H1 (cell line): ENCODE measurements around the gene TTC28. TPM values are rescaled to one million over a fixed set of nuclear protein-coding genes. Genes with fewer than 3 reads are reported as not detected.

Experiments
- CTCF ChIA-PET: fragments of 300-600 bp; sonication (Branson Sonifier 250); formaldehyde crosslinking; loops from one replicate; lab custom pipeline; 2021; ENCODE audit not compliant: partially characterized antibody; lab: Charles Lee
- POLR2A ChIA-PET: fragments of 300-600 bp; sonication (Branson Sonifier 250); formaldehyde crosslinking; loops from one replicate; lab custom pipeline; 2021; ENCODE audit warnings: inconsistent platforms; ENCODE audit not compliant: partially characterized antibody; lab: Charles Lee
- DNase-seq, 2 experiments: peaks; one replicate each; pipeline versions ENCODE4 v3.0.0 to v3.0.0-alpha.2; 2010 to 2022; ENCODE audit warnings: low spot score in 2 of 2, low read depth in 1 of 2, mixed read lengths in 1 of 2
- FAIRE-seq: peaks from 2 replicates; lab custom pipeline; 2011; peaks lifted over from hg19 to GRCh38; lab: Jason Lieb, UNC
- H2AFZ ChIP-seq: 2 replicates; pipeline ENCODE4 v1.8.1; 2012; ENCODE audit warnings: low read length, inconsistent platforms
- H2AK5ac ChIP-seq: 2 replicates; pipeline ENCODE4 v1.6.1; 2013; ENCODE audit warnings: low read depth, low read length
- H2BK120ac ChIP-seq: replicated peaks from 2 replicates; pipeline ENCODE3; 2013; ENCODE audit warnings: low read depth, low read length, inconsistent platforms
- H2BK12ac ChIP-seq: 2 replicates; pipeline ENCODE4 v1.6.1; 2013; ENCODE audit warnings: low read depth, low read length
- H2BK15ac ChIP-seq: 2 replicates; pipeline ENCODE4 v1.6.1; 2013; ENCODE audit warnings: low read length
- H2BK20ac ChIP-seq: 2 replicates; pipeline ENCODE4 v1.6.1; 2013; ENCODE audit warnings: low read length
- H2BK5ac ChIP-seq: 2 replicates; pipeline ENCODE4 v1.6.1; 2013; ENCODE audit warnings: low read depth, low read length
- H3K14ac ChIP-seq: 2 replicates; pipeline ENCODE4 v1.6.1; 2013; ENCODE audit warnings: inconsistent platforms; ENCODE audit not compliant: insufficient read length
- H3K18ac ChIP-seq: 2 replicates; pipeline ENCODE4 v1.6.1; 2013; ENCODE audit warnings: low read length; ENCODE audit errors: extremely low read depth
- H3K23ac ChIP-seq: 2 replicates; pipeline ENCODE4 v1.6.1; 2013; ENCODE audit warnings: inconsistent platforms; ENCODE audit not compliant: insufficient read length
- H3K23me2 ChIP-seq: 2 replicates; pipeline ENCODE4 v1.6.1; 2013; ENCODE audit warnings: low read depth, low read length
- H3K27ac ChIP-seq: 2 replicates; pipeline ENCODE4 v1.6.1; 2011; ENCODE audit warnings: low read depth, low read length, inconsistent platforms
- H3K27me3 ChIP-seq, 4 experiments: replicated peaks in 1 of 4; 1 replicate in 1 of 4; 2 replicates in 3 of 4; pipeline versions ENCODE4 v1.6.1 to v1.8.1; 2011 to 2013; ENCODE audit warnings: low read length in 3 of 4, mild to moderate bottlenecking in 3 of 4, inconsistent platforms in 2 of 4, mixed read lengths in 2 of 4, moderate library complexity in 1 of 4; ENCODE audit not compliant: control insufficient read depth in 3 of 4, insufficient read depth in 3 of 4; ENCODE audit errors: extremely low read depth in 1 of 4
- H3K36me3 ChIP-seq, 4 experiments: 2 replicates each; pipeline versions ENCODE4 v1.6.1 to v1.8.1; 2011 to 2013; ENCODE audit warnings: mild to moderate bottlenecking in 4 of 4, low read length in 3 of 4, moderate library complexity in 2 of 4, control low read depth in 1 of 4, inconsistent platforms in 1 of 4; ENCODE audit not compliant: insufficient read depth in 4 of 4, control insufficient read depth in 2 of 4
- H3K4ac ChIP-seq: replicated peaks from 2 replicates; pipeline ENCODE3; 2013; ENCODE audit warnings: low read length, low read depth, mixed read lengths, inconsistent platforms; ENCODE audit not compliant: insufficient read length
- H3K4me1 ChIP-seq, 4 experiments: replicated peaks in 1 of 4; 1 replicate in 1 of 4; 2 replicates in 3 of 4; pipeline versions ENCODE4 v1.6.1 to v1.8.1; 2011 to 2013; ENCODE audit warnings: low read length in 3 of 4, inconsistent platforms in 2 of 4, mixed read lengths in 1 of 4; ENCODE audit not compliant: insufficient read depth in 4 of 4, control insufficient read depth in 3 of 4
- H3K4me2 ChIP-seq, 2 experiments: 2 replicates each; pipeline versions ENCODE4 v1.6.1 to v1.8.1; 2011 to 2013; ENCODE audit warnings: low read depth in 2 of 2, low read length in 2 of 2, control low read depth in 1 of 2, inconsistent platforms in 1 of 2, mild to moderate bottlenecking in 1 of 2; ENCODE audit not compliant: insufficient read depth in 1 of 2
- H3K4me3 ChIP-seq, 4 experiments: fragments of 200-600, 300-600 bp in 1 of 4; sonication (generic), shearing (Covaris generic), sonication (Bioruptor Twin) in 1 of 4; 2 replicates each; pipeline versions ENCODE4 v1.5.1 to v1.8.1; 2011 to 2016; ENCODE audit warnings: low read length in 4 of 4, low read depth in 3 of 4, control low read depth in 2 of 4, inconsistent platforms in 2 of 4, mild to moderate bottlenecking in 2 of 4, mixed read lengths in 1 of 4, moderate library complexity in 1 of 4; ENCODE audit not compliant: insufficient read depth in 2 of 4; ENCODE audit errors: extremely low read depth in 1 of 4
- H3K56ac ChIP-seq: replicated peaks from 2 replicates; pipeline ENCODE3; 2013; ENCODE audit warnings: low read depth, mild to moderate bottlenecking, mixed read lengths, low read length, inconsistent platforms; ENCODE audit not compliant: insufficient read length
- H3K79me1 ChIP-seq: 2 replicates; pipeline ENCODE4 v1.6.1; 2013; ENCODE audit warnings: low read depth, low read length, control low read depth
- H3K79me2 ChIP-seq, 2 experiments: 2 replicates each; pipeline versions ENCODE4 v1.6.1 to v1.8.1; 2012 to 2013; ENCODE audit warnings: low read length in 2 of 2, mild to moderate bottlenecking in 2 of 2, inconsistent platforms in 1 of 2; ENCODE audit not compliant: insufficient read depth in 2 of 2, control insufficient read depth in 1 of 2
- H3K9ac ChIP-seq, 4 experiments: replicated peaks in 1 of 4; 1 replicate in 1 of 4; 2 replicates in 3 of 4; pipeline versions ENCODE4 v1.6.1 to v1.8.1; 2011 to 2013; ENCODE audit warnings: low read depth in 3 of 4, low read length in 3 of 4, control low read depth in 2 of 4, mild to moderate bottlenecking in 2 of 4, moderate library complexity in 2 of 4, inconsistent platforms in 1 of 4; ENCODE audit errors: extremely low read depth in 1 of 4
- H3K9me3 ChIP-seq, 2 experiments: 2 replicates each; pipeline versions ENCODE4 v1.6.1 to v1.8.1; 2012 to 2013; ENCODE audit warnings: mild to moderate bottlenecking in 2 of 2, moderate library complexity in 2 of 2, control low read depth in 1 of 2, inconsistent platforms in 1 of 2, low read depth in 1 of 2, low read length in 1 of 2, mixed read lengths in 1 of 2; ENCODE audit not compliant: insufficient read depth in 2 of 2
- H4K20me1 ChIP-seq, 2 experiments: replicated peaks in 1 of 2; 2 replicates each; pipeline versions ENCODE3 to v1.8.1; 2011 to 2013; ENCODE audit warnings: inconsistent platforms in 2 of 2, low read length in 2 of 2, mild to moderate bottlenecking in 1 of 2; ENCODE audit not compliant: insufficient read depth in 2 of 2, control insufficient read depth in 1 of 2
- H4K5ac ChIP-seq: 2 replicates; pipeline ENCODE4 v1.6.1; 2013; ENCODE audit warnings: low read length, low read depth, mixed read lengths, inconsistent platforms; ENCODE audit not compliant: insufficient read length
- H4K8ac ChIP-seq: 2 replicates; pipeline ENCODE4 v1.8.0; 2013; ENCODE audit warnings: mild to moderate bottlenecking, moderate library complexity, low read length, inconsistent platforms; ENCODE audit not compliant: insufficient read depth; ENCODE audit errors: extremely low read depth
- H4K91ac ChIP-seq: replicated peaks from 2 replicates; pipeline ENCODE3; 2013; ENCODE audit warnings: low read length, mixed read lengths, inconsistent platforms; ENCODE audit not compliant: insufficient read length
- CHD2 ChIP-seq: IDR thresholded peaks from 2 replicates; pipeline ENCODE4 v1.6.1; 2012; ENCODE audit warnings: low read length, improper control_type of control experiment
- KDM5A ChIP-seq: fragments of 200-600 bp; IDR thresholded peaks from 2 replicates; pipeline ENCODE4 v1.7.1; 2012; ENCODE audit warnings: mild to moderate bottlenecking, low read length, inconsistent platforms, mixed read lengths
- WGBS, 2 experiments: shearing (Covaris generic) in 1 of 2; methylation state at CpG; one replicate each; pipeline versions ENCODE4 v1.1.6 to v1.1.7; 2013 to 2015; ENCODE audit warnings: low lambda C conversion rate in 2 of 2, mixed read lengths in 2 of 2, inconsistent platforms in 1 of 2, low coverage in 1 of 2, missing lambda C conversion rate in 1 of 2; ENCODE audit not compliant: insufficient replicate concordance in 2 of 2, insufficient coverage in 1 of 2, insufficient read length in 1 of 2; ENCODE audit errors: extremely low coverage in 1 of 2, missing lambda C conversion rate in 1 of 2; 5-methylcytosine and 5-hydroxymethylcytosine counted together
- polyA plus RNA-seq, 7 experiments: library from polyadenylated mRNA; depleted of rRNA in 3 of 7; stranded (reverse) in 5 of 7; unstranded in 2 of 7; fragments of >200 nt in 5 of 7; fragments of 200-250 nt in 2 of 7; gene quantifications; 1 replicate in 5 of 7; 2 replicates in 1 of 7; 4 replicates in 1 of 7; pipeline versions ENCODE4 v1.2.1 to v1.2.3, GENCODE V29; 2011 to 2013; ENCODE audit warnings: missing spikeins in 2 of 7, mixed read lengths in 2 of 7
- total RNA-seq: library from RNA; stranded (reverse); fragmentation: NEBNext Ultra II Directional; extraction: Animal tissue kit (Norgen Biotek cat#: 25700); gene quantifications from 2 replicates; pipeline ENCODE4 v1.2.1, GENCODE V29; 2021

The TTC28 gene
- total and polyA plus RNA-seq, 2 of the 8 experiments (the other 6 are each of a cell fraction or from before 2014, with no cell fraction given), result 2.6 to 12.6 TPM

DNA sequence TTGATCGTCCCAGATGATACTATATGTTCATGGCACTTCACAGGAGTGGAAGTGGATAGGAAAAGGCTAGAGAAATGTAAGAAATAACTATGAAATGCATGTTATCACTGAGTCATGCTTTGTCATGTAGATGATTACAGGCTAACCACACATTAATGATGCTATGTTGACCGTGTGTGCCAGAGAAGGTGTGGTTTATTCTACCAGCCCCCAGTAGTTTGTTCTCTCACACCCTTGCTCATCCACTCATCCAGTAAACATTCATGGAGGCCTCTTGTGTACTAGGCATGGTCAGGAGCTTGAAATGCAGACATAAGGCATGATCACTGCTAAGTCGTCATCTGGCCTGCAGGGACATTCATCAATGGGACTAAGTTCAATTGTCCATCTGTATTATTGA lies 607.6 kb downstream of the TTC28 start:
- no peak overlapping the region for H2AFZ ChIP-seq
- no peaks in the 10 kb centered on the region; the same call in 1 of the 2 replicates for H3K23me2 ChIP-seq
- no peak overlapping the region for H3K9ac ChIP-seq
- H3K14ac ChIP-seq, result no peak overlapping the region
- no peak overlapping the region for H2BK120ac ChIP-seq
- no peak overlapping the region for H2BK12ac ChIP-seq
- no peak overlapping the region for H3K18ac ChIP-seq
- H3K9me3 ChIP-seq, result no peaks in the 10 kb centered on the region
- no peaks in the 10 kb centered on the region for H3K36me3 ChIP-seq
- H2BK15ac ChIP-seq, result no peak overlapping the region
- H4K5ac ChIP-seq, result no peak overlapping the region
- no peak for FAIRE-seq
- H3K79me2 ChIP-seq, result no peaks in the 10 kb centered on the region
- WGBS, 2 experiments, result 92% methylated on average over 3 of the region's 3 CpGs; no CpG with 5 or more reads in 1 of the 2 experiments
- no peaks in the 10 kb centered on the region for H3K27me3 ChIP-seq
- H4K91ac ChIP-seq, result no peak overlapping the region
- ChIA-PET POLR2A (no interaction called here), CTCF (interaction anchor here (0.6 kb wide), 1 partner anchor 1059 kb away, joined by 4 read pairs; no protein-coding TSS in a partner anchor)
- H3K79me1 ChIP-seq, result no peaks in the 10 kb centered on the region
- H3K56ac ChIP-seq, result no peak overlapping the region
- H4K20me1 ChIP-seq, result no peaks in the 10 kb centered on the region
- no peaks in the 10 kb centered on the region for H3K4me1 ChIP-seq
- no peak overlapping the region for H2BK20ac ChIP-seq
- no peak overlapping the region for H3K4ac ChIP-seq
- no peak overlapping the region for H3K4me2 ChIP-seq
- DNase-seq, result no peak
- H2AK5ac ChIP-seq, result no peak overlapping the region
- no peak overlapping the region for H3K23ac ChIP-seq
- H2BK5ac ChIP-seq, result no peak overlapping the region
- no peak overlapping the region for H3K4me3 ChIP-seq
- H3K27ac ChIP-seq, result no peak overlapping the region
- no peak overlapping the region for H4K8ac ChIP-seq
- TF ChIP-seq CHD2 (no peak), KDM5A (no peak)
